Adrenal gland (tissue), 5 donors: Measurements from ENCODE around the gene MYL3.

ENCODE experiments used
- POLR2A ChIP-seq, 2 donors: fragments of 450-650 bp; IDR thresholded peaks; one replicate each; pipeline ENCODE4 v1.6.1; 2017; ENCODE audit warnings: antibody characterized with exemption in 2 of 2, mild to moderate bottlenecking in 2 of 2, moderate library complexity in 1 of 2
- TF ChIP-seq, protein P1 (sequence below), 6 experiments: fragments of 450-650 bp in 4 of 6; fragments of 200-600 bp in 2 of 6; sonication (generic) in 1 of 6; IDR thresholded peaks; 1 replicate in 5 of 6; 2 replicates in 1 of 6; pipeline versions ENCODE4 v1.5.1 to v1.8.0; 2016 to 2021; ENCODE audit warnings: antibody characterized with exemption in 6 of 6, mild to moderate bottlenecking in 2 of 6, moderate library complexity in 1 of 6
- donor health status: DM: no; HTN: no; CAD: no.

DNA sequence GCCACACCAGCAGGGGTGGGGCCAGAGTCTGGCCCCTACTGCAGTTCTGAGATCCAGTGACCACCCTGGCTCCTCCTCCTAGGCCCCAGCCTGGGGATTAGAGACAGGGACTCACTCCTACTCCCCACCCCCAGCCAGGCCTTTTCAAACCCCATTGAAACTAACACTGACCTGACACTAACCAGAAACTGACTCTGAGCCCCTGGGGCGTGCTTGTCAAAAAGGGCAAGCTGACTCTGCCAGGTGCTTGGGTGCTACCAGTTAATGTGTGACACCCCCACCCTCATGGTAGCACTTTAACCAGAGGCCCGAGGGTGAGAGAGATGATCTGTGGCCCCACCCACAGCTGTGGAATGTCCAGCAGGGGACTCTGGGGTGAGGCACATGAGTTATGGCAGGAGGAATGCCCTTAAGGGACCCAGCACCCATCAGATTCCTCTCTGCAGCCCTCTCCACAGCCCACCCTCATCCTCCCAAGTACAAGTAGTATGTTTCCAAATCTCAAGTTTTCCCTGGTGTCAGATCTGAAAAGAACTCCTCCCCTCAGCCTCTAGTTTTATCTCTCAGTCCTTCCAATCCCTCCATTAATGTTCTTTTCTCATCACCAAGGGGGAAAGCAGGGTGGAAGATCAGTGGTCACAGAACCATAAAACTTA lies 15.7 kb upstream of the MYL3 start:
- TF ChIP-seq, protein P1, sequence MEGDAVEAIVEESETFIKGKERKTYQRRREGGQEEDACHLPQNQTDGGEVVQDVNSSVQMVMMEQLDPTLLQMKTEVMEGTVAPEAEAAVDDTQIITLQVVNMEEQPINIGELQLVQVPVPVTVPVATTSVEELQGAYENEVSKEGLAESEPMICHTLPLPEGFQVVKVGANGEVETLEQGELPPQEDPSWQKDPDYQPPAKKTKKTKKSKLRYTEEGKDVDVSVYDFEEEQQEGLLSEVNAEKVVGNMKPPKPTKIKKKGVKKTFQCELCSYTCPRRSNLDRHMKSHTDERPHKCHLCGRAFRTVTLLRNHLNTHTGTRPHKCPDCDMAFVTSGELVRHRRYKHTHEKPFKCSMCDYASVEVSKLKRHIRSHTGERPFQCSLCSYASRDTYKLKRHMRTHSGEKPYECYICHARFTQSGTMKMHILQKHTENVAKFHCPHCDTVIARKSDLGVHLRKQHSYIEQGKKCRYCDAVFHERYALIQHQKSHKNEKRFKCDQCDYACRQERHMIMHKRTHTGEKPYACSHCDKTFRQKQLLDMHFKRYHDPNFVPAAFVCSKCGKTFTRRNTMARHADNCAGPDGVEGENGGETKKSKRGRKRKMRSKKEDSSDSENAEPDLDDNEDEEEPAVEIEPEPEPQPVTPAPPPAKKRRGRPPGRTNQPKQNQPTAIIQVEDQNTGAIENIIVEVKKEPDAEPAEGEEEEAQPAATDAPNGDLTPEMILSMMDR (IDR thresholded peaks at IDR 0.05): no peak
- TF ChIP-seq POLR2A (IDR thresholded peaks at IDR 0.05): no peak
